GM12864 (cell line): Measurements from ENCODE around the gene PAM16.

Source experiments
- DNase-seq: peaks from one replicate; pipeline ENCODE4 v3.0.0-alpha.2; 2011; ENCODE audit warnings: low read depth
- H3K4me3 ChIP-seq: 2 replicates; pipeline ENCODE4 v1.5.1; 2011; ENCODE audit warnings: mild to moderate bottlenecking, low read depth, low read length, control low read depth
- TF ChIP-seq, protein P1 (sequence below): IDR thresholded peaks from 2 replicates; pipeline ENCODE4 v1.5.1; 2011; ENCODE audit warnings: low read depth, mild to moderate bottlenecking, moderate library complexity, low read length, control low read depth, inconsistent platforms; ENCODE audit errors: missing control alignments

PAM16 gene

DNA sequence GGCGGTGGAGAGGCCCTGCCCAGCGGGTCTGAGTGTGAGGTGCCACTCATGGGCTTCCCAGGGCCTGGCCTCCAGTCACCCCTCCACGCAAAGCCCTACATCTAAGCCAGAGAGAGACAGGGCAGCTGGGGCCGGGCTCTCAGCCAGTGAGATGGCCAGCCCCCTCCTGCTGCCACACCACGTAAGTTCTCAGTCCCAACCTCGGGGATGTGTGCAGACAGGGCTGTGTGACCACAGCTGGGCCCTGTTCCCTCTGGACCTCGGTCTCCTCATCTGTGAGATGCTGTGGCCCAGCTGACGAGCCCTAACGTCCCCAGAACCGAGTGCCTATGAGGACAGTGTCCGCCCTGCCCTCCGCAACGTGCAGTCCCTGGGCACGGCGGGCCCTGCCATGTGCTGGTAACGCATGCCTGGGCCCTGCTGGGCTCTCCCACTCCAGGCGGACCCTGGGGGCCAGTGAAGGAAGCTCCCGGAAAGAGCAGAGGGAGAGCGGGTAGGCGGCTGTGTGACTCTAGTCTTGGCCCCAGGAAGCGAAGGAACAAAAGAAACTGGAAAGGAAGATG is 31.8 kb upstream of the PAM16 start:
- TF ChIP-seq, protein P1, sequence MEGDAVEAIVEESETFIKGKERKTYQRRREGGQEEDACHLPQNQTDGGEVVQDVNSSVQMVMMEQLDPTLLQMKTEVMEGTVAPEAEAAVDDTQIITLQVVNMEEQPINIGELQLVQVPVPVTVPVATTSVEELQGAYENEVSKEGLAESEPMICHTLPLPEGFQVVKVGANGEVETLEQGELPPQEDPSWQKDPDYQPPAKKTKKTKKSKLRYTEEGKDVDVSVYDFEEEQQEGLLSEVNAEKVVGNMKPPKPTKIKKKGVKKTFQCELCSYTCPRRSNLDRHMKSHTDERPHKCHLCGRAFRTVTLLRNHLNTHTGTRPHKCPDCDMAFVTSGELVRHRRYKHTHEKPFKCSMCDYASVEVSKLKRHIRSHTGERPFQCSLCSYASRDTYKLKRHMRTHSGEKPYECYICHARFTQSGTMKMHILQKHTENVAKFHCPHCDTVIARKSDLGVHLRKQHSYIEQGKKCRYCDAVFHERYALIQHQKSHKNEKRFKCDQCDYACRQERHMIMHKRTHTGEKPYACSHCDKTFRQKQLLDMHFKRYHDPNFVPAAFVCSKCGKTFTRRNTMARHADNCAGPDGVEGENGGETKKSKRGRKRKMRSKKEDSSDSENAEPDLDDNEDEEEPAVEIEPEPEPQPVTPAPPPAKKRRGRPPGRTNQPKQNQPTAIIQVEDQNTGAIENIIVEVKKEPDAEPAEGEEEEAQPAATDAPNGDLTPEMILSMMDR: no peak
- no peak overlapping the region for H3K4me3 ChIP-seq
- no peak for DNase-seq

DNA sequence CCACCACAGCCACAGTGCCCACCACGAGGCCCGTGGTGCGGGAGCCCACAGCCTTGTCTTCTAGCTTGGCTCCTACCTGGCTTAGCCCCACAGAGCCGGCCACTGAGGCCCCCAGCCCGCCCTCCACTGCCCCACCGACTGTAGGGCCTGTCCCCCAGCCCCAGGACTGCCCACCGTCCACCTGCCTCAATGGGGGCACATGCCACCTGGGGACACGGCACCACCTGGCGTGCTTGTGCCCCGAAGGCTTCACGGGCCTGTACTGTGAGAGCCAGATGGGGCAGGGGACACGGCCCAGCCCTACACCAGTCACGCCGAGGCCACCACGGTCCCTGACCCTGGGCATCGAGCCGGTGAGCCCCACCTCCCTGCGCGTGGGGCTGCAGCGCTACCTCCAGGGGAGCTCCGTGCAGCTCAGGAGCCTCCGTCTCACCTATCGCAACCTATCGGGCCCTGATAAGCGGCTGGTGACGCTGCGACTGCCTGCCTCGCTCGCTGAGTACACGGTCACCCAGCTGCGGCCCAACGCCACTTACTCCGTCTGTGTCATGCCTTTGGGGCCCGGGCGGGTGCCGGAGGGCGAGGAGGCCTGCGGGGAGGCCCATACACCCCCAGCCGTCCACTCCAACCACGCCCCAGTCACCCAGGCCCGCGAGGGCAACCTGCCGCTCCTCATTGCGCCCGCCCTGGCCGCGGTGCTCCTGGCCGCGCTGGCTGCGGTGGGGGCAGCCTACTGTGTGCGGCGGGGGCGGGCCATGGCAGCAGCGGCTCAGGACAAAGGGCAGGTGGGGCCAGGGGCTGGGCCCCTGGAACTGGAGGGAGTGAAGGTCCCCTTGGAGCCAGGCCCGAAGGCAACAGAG is 31.0 kb upstream of the PAM16 start:
- no peak overlapping the region for H3K4me3 ChIP-seq
- no peak for DNase-seq
- TF ChIP-seq, protein P1: no peak

DNA sequence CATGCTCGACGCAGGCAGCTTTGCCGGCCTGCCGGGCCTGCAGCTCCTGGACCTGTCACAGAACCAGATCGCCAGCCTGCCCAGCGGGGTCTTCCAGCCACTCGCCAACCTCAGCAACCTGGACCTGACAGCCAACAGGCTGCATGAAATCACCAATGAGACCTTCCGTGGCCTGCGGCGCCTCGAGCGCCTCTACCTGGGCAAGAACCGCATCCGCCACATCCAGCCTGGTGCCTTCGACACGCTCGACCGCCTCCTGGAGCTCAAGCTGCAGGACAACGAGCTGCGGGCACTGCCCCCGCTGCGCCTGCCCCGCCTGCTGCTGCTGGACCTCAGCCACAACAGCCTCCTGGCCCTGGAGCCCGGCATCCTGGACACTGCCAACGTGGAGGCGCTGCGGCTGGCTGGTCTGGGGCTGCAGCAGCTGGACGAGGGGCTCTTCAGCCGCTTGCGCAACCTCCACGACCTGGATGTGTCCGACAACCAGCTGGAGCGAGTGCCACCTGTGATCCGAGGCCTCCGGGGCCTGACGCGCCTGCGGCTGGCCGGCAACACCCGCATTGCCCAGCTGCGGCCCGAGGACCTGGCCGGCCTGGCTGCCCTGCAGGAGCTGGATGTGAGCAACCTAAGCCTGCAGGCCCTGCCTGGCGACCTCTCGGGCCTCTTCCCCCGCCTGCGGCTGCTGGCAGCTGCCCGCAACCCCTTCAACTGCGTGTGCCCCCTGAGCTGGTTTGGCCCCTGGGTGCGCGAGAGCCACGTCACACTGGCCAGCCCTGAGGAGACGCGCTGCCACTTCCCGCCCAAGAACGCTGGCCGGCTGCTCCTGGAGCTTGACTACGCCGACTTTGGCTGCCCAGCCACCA is 30.2 kb upstream of the PAM16 start:
- DNase-seq: no peak
- H3K4me3 ChIP-seq: no peak overlapping the region
- TF ChIP-seq, protein P1: no peak

DNA sequence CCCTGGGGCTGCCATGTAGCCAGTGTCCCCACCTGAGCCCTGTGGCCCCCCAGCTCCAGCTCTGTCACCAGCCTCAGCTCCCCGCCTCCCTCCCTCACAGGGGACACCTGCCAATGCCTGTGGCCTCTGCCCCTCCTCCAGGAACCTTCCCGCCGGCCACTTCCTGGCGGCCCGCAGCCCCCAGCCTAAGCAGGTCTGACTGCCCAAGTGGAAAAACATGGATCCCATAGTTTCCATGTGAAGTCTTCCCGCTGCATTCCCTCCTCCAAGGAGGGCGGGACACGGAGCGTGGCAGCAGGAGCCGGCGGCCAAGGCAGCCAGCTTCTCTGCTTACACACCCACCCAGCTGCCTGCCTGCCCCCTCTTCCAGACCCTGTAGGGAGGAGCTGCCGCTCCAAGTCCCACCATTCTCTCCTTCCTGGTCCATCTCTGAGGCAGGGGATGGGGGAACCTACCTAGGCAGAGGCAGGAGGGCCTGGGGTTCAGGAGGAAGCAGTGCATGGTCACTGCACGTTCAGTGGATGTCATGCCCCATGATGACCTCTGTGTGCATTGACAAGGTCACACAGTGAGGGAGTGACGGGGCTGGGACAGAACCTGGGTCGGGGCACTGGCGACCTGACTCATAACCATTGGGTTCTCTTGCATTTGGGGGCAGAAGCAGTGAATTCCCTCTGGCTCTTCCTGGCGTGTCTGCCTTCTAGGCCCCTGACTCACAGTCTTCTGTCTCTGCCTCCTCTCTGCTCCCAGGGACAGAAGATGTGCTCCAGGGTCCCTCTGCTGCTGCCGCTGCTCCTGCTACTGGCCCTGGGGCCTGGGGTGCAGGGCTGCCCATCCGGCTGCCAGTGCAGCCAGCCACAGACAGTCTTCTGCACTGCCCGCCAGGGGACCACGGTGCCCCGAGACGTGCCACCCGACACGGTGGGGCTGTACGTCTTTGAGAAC is 29.3 kb upstream of the PAM16 start:
- H3K4me3 ChIP-seq: no peak overlapping the region
- no peak for DNase-seq
- TF ChIP-seq, protein P1: no peak

DNA sequence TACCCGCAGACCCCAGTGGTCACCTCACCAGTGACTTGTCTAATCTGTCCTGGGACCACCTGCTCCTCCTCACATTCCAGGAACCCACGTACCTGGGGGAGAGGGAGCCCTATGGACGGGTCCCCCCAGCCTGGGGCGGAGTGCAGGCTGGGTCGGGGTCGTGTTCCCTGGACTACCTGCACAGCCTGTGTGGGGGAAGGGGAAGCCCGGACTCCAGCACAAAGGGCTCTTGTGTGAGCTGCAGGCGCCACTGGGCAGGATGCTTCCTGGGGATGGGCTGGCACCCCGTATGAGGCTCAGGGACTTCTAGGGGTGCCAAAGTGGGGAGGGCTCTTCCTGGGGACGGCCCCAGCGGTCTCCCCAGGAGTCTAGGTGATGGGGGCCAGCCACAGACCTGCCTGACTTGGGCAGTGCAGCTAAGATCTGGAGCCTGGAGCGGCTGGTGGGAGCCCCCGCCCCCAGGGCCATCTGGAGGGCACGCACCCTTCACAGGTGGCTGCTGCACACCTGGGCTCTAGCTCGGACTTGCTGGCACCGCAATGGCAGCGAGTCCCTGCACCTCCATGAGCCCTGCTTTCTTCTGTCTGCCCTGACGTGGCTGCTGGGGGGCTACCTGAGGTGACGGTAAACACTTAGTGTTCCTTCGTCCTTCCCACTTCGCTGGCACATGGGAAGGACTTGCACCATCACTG is 28.0 kb upstream of the PAM16 start:
- TF ChIP-seq, protein P1: no peak
- no peak overlapping the region for H3K4me3 ChIP-seq
- DNase-seq: no peak
